OCI-LY7 (cell line): ENCODE measurements around the gene TFF2. TPM values are rescaled to one million over a fixed set of nuclear protein-coding genes. Genes with fewer than 3 reads are reported as not detected.

ENCODE experiments used
- BruUV-seq: library from RNA; stranded (reverse); fragments of 400-500 nt; replicated peaks from 2 replicates; lab custom pipeline; 2021; lab: Mats Ljungman, UMichigan
- CTCF ChIA-PET: fragments of 300-600 bp; sonication (Branson Sonifier 250); formaldehyde crosslinking; loops from one replicate; lab custom pipeline; 2022; ENCODE audit warnings: antibody characterized with exemption; ENCODE audit not compliant: unreplicated experiment; lab: Charles Lee
- POLR2A ChIA-PET: fragments of 300-600 bp; sonication (Branson Sonifier 250); formaldehyde crosslinking; loops from one replicate; lab custom pipeline; 2022; ENCODE audit warnings: antibody characterized with exemption; lab: Charles Lee
- DNase-seq: peaks from one replicate; pipeline ENCODE4 v3.0.0-alpha.2; 2015; ENCODE audit warnings: low spot score
- H2AFZ ChIP-seq: fragments of 200-600 bp; sonication (generic), shearing (Covaris generic); 2 replicates; pipeline ENCODE4 v1.6.1; 2014; ENCODE audit warnings: mild to moderate bottlenecking, antibody characterized with exemption, low read length, moderate library complexity
- H3K27ac ChIP-seq: fragments of 200-600 bp; sonication (generic); 2 replicates; pipeline ENCODE4 v1.5.1; 2014; ENCODE audit warnings: mixed run types, low read depth, mild to moderate bottlenecking, moderate library complexity, low read length, inconsistent platforms; ENCODE audit not compliant: poor library complexity, severe bottlenecking
- H3K36me3 ChIP-seq: fragments of 200-600 bp; sonication (generic); 2 replicates; pipeline ENCODE4 v1.6.1; 2014; ENCODE audit warnings: mild to moderate bottlenecking, antibody characterized with exemption, low read length, moderate library complexity, mixed read lengths; ENCODE audit not compliant: insufficient read depth
- H3K4me1 ChIP-seq: fragments of 200-600 bp; sonication (generic); 2 replicates; pipeline ENCODE4 v1.5.1; 2014; ENCODE audit warnings: mild to moderate bottlenecking, low read length; ENCODE audit not compliant: insufficient read depth, poor library complexity, severe bottlenecking
- H3K4me2 ChIP-seq: fragments of 200-600 bp; sonication (generic); 2 replicates; pipeline ENCODE4 v1.6.1; 2014; ENCODE audit warnings: mild to moderate bottlenecking, low read length
- H3K4me3 ChIP-seq: fragments of 200-600 bp; sonication (generic); 2 replicates; pipeline ENCODE4 v1.5.1; 2014; ENCODE audit warnings: mild to moderate bottlenecking, low read depth, low read length; ENCODE audit not compliant: poor library complexity, severe bottlenecking
- H3K79me2 ChIP-seq: fragments of 200-600 bp; sonication (generic); 2 replicates; pipeline ENCODE4 v1.6.1; 2016; ENCODE audit warnings: low read depth, mild to moderate bottlenecking, low read length, moderate library complexity, mixed read lengths; ENCODE audit not compliant: insufficient read depth
- H3K9me2 ChIP-seq: fragments of 200-600 bp; sonication (generic); 2 replicates; pipeline ENCODE4 v1.6.1; 2016; ENCODE audit warnings: mild to moderate bottlenecking, low read length, mixed read lengths; ENCODE audit not compliant: insufficient read depth
- H3K9me3 ChIP-seq: fragments of 200-600 bp; sonication (generic); 2 replicates; pipeline ENCODE4 v1.6.1; 2014; ENCODE audit warnings: mild to moderate bottlenecking, mixed run types, low read length, mixed read lengths
- H4K20me1 ChIP-seq: fragments of 200-600 bp; sonication (generic); 2 replicates; pipeline ENCODE4 v1.6.1; 2014; ENCODE audit warnings: mild to moderate bottlenecking, antibody characterized with exemption, low read length, moderate library complexity, mixed read lengths; ENCODE audit not compliant: insufficient read depth
- EZH2phosphoT487 ChIP-seq: fragments of 200-600 bp; sonication (generic); IDR thresholded peaks from 2 replicates; pipeline ENCODE4 v1.6.1; 2018; ENCODE audit warnings: low read depth, borderline replicate concordance, mild to moderate bottlenecking, mixed run types, antibody characterized with exemption, low read length, moderate library complexity, mixed read lengths
- intact Hi-C: fragments of 100-400 bp; cut with micrococcal nuclease; formaldehyde crosslinking; loops from one replicate; pipeline ENCODE4 v1.10.0; 2022; ENCODE audit not compliant: unreplicated experiment
- total RNA-seq, 2 experiments: library from RNA; depleted of rRNA in 1 of 2; stranded (reverse); fragments of >200 nt in 1 of 2; shearing (Covaris generic) in 1 of 2; gene quantifications; 2 replicates each; pipeline ENCODE4 v1.2.3, GENCODE V29; 2014 to 2022
- TF ChIP-seq, protein P1 (sequence below): fragments of 200-600 bp; sonication (generic); conservative IDR thresholded peaks from 2 replicates; pipeline ENCODE4 v1.5.1; 2014; ENCODE audit warnings: mild to moderate bottlenecking, antibody characterized with exemption, low read length, moderate library complexity, mixed read lengths

TFF2 gene
- total RNA-seq, 2 experiments from 2014 or later = not detected

DNA sequence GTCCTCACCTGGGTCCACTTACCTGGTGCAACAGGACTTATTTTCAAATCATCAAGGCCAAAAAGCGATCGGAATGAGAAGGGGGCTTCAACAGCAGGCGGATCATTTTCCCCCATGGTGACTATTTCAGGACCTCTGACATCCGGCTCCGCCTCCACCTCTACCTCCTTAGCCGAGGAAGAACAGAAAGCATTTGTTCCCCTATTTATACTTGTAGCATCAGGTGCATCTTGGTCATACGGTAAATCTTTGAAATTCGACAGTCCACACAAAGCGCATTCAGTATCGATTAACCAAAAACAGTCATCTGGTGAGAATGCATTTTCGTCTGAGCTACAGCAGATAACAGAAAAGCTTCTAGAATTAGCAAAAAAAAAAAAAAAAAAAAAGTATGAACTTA lies 44.5 kb upstream of the TFF2 start:
- H2AFZ ChIP-seq = no peak overlapping the region
- BruUV-seq = no TSS peak
- H3K9me2 ChIP-seq = no peaks in the 10 kb centered on the region
- no peak overlapping the region for H3K27ac ChIP-seq
- intact Hi-C loops = no loop called here
- no peaks in the 10 kb centered on the region for H4K20me1 ChIP-seq
- no peak for DNase-seq
- TF ChIP-seq, protein P1, sequence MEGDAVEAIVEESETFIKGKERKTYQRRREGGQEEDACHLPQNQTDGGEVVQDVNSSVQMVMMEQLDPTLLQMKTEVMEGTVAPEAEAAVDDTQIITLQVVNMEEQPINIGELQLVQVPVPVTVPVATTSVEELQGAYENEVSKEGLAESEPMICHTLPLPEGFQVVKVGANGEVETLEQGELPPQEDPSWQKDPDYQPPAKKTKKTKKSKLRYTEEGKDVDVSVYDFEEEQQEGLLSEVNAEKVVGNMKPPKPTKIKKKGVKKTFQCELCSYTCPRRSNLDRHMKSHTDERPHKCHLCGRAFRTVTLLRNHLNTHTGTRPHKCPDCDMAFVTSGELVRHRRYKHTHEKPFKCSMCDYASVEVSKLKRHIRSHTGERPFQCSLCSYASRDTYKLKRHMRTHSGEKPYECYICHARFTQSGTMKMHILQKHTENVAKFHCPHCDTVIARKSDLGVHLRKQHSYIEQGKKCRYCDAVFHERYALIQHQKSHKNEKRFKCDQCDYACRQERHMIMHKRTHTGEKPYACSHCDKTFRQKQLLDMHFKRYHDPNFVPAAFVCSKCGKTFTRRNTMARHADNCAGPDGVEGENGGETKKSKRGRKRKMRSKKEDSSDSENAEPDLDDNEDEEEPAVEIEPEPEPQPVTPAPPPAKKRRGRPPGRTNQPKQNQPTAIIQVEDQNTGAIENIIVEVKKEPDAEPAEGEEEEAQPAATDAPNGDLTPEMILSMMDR = no peak
- no peak for TF ChIP-seq EZH2phosphoT487
- no peaks in the 10 kb centered on the region for H3K79me2 ChIP-seq
- no peaks in the 10 kb centered on the region for H3K36me3 ChIP-seq
- peaks cover 8% of the 10 kb centered on the region for H3K4me1 ChIP-seq
- H3K9me3 ChIP-seq = no peaks in the 10 kb centered on the region
- no peak overlapping the region for H3K4me3 ChIP-seq
- H3K4me2 ChIP-seq = no peak overlapping the region
- CTCF ChIA-PET = no interaction called here
- POLR2A ChIA-PET = no interaction called here

DNA sequence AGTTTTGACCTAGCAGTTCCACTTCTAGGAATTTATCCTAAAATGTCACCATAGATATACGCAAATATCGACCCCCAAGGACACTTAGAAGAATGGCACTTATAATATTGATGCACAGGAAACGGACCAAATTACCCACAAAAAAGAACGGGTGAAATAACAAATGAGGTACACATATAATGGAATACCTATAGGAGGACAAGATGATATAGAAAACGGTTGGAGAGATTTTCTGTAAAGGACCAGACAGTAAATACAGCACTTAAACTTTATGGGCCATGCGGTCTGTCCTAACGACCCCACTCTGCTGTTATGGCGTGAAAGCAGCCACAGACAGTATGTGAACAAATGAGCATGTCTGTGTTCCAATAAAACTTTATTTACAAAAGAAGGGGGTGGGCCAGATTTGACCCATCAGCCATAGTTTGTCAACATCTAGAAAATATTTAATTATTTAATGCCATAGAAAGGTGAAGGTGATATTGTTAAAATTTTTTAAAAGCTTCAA lies 42.7 kb upstream of the TFF2 start:
- no peak overlapping the region for H3K27ac ChIP-seq
- DNase-seq = no peak

More for the DNA sequence above, 42.7 kb upstream of the TFF2 start:
- peak overlapping the region; percentile 4; the same call in 1 of the 2 replicates for H3K4me2 ChIP-seq
- no peak overlapping the region for H3K4me3 ChIP-seq
- intact Hi-C loops = no loop called here
- ChIA-PET CTCF (no interaction called here), POLR2A (interaction anchor here (0.7 to 1.4 kb wide), 2 partner anchors 25 to 26 kb away, joined by 3 read pairs; no protein-coding TSS in a partner anchor)
- peaks cover 8% of the 10 kb centered on the region for H3K4me1 ChIP-seq
- H3K9me2 ChIP-seq = no peaks in the 10 kb centered on the region
- no peak overlapping the region for H2AFZ ChIP-seq
- no TSS peak for BruUV-seq
- no peaks in the 10 kb centered on the region for H3K9me3 ChIP-seq
- no peaks in the 10 kb centered on the region for H3K36me3 ChIP-seq
- no peak for TF ChIP-seq EZH2phosphoT487
- TF ChIP-seq, protein P1 = no peak
- no peaks in the 10 kb centered on the region for H3K79me2 ChIP-seq
- H4K20me1 ChIP-seq = no peaks in the 10 kb centered on the region
